HG03175 (cell line): ENCODE measurements around the gene SMS.

Source experiments
- ATAC-seq: cut with Tn5 transposase; IDR thresholded peaks from one replicate; pipeline ENCODE4 v1.9.1; 2021; ENCODE audit warnings: mild to moderate bottlenecking, moderate library complexity; ENCODE audit not compliant: unreplicated experiment

SMS gene

GRCh38 chrX:22033818-22034217 is 93.3 kb downstream of the SMS start:
- ATAC-seq, result no peak

DNA sequence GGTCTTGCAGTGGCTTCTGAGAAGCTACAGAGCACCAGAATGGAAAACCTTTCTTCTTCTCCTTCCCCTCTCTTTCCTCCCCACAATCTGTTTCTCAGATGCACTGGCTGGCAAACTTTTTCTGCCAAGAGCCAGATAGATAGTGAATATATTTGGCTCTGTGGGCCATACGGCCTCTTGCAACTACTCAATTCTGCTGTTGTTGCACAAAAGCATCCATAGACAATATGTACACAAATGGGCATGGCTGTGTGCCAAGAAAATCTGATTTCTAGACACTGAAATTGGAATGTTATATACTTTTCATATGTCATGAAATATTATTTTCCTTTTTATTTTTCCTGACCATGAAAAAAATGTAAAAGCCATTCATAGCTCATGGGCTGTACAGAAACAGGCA is 94.7 kb downstream of the SMS start:
- no peak for ATAC-seq

DNA sequence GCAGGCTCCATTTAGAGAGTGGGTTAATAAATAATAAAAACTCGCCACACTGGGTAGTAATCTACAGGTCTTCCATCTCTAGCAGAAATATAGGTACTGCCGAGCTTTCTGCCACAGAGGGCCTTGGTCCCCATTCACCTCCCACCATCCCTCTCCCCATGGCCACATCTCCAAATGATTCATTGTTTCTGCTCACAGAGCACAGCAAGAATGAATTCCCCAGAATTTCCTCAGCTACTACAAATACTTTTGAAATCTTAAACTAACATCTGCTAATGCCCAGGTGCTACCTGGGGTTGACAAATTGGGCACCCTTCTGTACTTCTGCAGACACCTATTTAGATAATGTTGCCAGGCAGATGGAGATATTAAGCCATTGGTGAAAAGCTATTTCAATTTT is 96.7 kb downstream of the SMS start:
- no peak for ATAC-seq

- ATAC-seq, result no peak
These were observed 97.5 kb downstream of the SMS start for GRCh38 chrX:22037911-22038537.

DNA sequence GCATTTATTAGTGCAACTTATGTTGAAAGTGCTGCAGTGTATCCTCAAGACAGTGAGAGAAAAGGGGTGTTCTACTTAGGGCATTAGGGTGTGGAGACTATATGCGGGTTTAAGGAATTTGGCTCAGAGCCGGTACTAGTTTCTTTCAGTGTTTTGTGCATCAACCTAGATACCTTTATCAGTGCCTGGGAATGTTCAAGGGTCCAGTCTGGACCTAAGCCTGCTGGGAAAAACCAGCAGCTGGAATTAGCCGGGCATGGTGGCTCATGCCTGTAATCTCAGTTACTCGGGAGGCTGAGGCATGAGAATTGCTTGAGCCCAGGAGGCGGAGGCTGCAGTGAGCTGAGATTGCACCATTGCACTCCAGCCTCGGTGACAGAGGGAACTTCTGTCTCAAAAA is 99.0 kb downstream of the SMS start:
- no peak for ATAC-seq

DNA sequence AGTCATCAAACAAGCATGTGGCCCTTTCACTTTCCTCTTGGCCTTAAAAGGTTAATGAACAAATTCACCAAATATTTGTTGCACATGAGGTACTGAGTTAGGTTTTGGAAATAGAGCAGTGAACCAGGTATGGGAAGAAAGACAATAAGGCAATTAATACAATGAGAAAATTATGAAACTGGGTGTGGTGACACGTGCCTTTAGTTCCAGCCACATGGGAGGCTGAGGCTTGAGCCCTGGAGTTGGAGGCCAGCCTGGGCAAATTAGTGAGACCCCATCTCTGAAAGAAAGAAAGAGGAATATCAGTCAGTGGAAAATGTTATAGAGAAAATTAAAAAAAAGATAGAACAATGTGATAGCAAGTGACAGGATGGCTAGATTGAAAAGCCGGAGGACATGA is 99.7 kb downstream of the SMS start:
- ATAC-seq, result no peak

DNA sequence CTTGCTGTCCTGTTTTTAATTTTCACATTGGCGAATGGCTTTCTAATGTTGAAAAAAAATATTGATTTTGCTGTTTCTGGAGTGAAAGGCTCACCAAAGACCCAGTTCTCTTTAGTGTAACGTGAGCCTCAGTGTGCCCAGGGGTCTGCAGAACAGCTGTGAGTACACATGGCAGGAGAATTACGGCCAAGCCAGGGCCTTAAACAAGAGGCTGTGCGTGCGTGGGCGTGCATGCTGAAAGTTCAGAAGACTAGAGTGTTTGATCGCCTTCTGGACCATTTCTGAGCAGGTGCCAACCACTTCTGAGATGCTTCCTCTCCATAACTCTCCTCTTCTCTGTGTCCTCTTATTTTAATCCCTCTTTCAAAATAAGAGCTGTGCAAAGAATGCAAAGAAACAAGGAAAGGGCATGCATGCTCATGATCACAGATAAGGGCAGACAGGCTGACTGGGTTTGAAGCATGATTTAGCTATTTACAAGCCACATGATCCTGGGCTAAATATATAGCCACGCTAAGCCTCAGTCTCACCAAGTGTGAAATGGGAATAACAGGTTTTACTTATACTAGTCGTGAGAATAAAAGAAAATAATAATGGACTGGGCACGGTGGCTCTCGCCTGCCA is 101.5 kb downstream of the SMS start:
- no peak for ATAC-seq

DNA sequence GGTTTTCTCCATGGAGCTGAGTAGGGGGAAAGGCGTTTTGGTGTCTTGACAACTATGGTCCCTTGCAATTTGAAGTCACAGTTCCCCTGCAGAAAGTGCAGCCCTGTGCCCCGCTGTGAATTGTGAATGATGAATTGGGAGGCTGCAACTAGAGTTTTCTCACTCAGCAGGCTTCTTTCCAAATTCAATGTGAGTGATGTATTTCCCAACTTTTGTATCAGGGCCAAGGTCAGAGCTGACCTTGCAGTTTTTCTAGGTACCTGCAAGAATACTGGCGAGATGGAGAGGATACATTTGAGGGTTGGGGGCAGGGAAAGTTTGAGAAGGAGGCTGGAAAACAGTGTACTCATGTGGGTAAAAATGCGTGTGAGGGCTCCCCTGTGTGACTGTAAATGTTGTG is 103.4 kb downstream of the SMS start:
- ATAC-seq, result no peak
